DND-41 (cell line): ENCODE data around the gene KLK2.
A peak's percentile ranks its signal among the peaks of the same experiment; 100 is the strongest.

ENCODE experiments used
- ATAC-seq: fragments of 200-7000 bp; cut with Tn5 transposase; 3 replicates; pipeline ENCODE4 v1.9.1; 2021; ENCODE audit warnings: low read depth; ENCODE audit not compliant: insufficient read depth
- DNase-seq: peaks from one replicate; pipeline ENCODE4 v3.0.0-alpha.2; 2020
- H2AFZ ChIP-seq: 2 replicates; pipeline ENCODE4 v1.6.0; 2012; ENCODE audit warnings: low read depth, low read length
- H3K27ac ChIP-seq: 2 replicates; pipeline ENCODE4 v1.5.1; 2012; ENCODE audit warnings: low read length, inconsistent platforms
- H3K27me3 ChIP-seq: fragments of 200-600 bp; sonication (generic); 2 replicates; pipeline ENCODE4 v1.6.0; 2012; ENCODE audit warnings: low read length, mild to moderate bottlenecking, inconsistent platforms; ENCODE audit not compliant: insufficient read depth, poor library complexity
- H3K36me3 ChIP-seq: 2 replicates; pipeline ENCODE4 v1.5.1; 2012; ENCODE audit warnings: low read length, inconsistent platforms; ENCODE audit not compliant: insufficient read depth
- H3K4me1 ChIP-seq: 2 replicates; pipeline ENCODE4 v1.5.1; 2012; ENCODE audit warnings: mild to moderate bottlenecking, low read length; ENCODE audit not compliant: insufficient read depth
- H3K4me2 ChIP-seq: 2 replicates; pipeline ENCODE4 v1.6.0; 2012; ENCODE audit warnings: mild to moderate bottlenecking, moderate library complexity, low read length, inconsistent platforms; ENCODE audit not compliant: insufficient read depth
- H3K4me3 ChIP-seq, 2 experiments: fragments of 200-600 bp in 1 of 2; shearing (Covaris generic) in 1 of 2; 2 replicates each; pipeline ENCODE4 v1.5.1; 2012 to 2016; ENCODE audit warnings: inconsistent platforms in 2 of 2, low read length in 2 of 2, mild to moderate bottlenecking in 2 of 2, low read depth in 1 of 2, moderate library complexity in 1 of 2
- H3K79me2 ChIP-seq: 2 replicates; pipeline ENCODE4 v1.6.0; 2012; ENCODE audit warnings: low read length, inconsistent platforms; ENCODE audit not compliant: insufficient read depth
- H3K9ac ChIP-seq: 2 replicates; pipeline ENCODE4 v1.6.0; 2012; ENCODE audit warnings: low read depth, mild to moderate bottlenecking, inconsistent platforms, low read length, moderate library complexity
- H3K9me3 ChIP-seq: 2 replicates; pipeline ENCODE4 v1.5.1; 2012; ENCODE audit warnings: low read length, moderate library complexity, mild to moderate bottlenecking, inconsistent platforms; ENCODE audit not compliant: insufficient read depth, severe bottlenecking
- H4K20me1 ChIP-seq: 2 replicates; pipeline ENCODE4 v1.6.0; 2012; ENCODE audit warnings: low read length; ENCODE audit not compliant: insufficient read depth
- CTCF ChIP-seq: IDR thresholded peaks from 2 replicates; pipeline ENCODE4 v1.5.1; 2012; ENCODE audit warnings: borderline replicate concordance, low read length, moderate library complexity, mild to moderate bottlenecking; ENCODE audit not compliant: poor library complexity, severe bottlenecking; ENCODE audit errors: extremely low read depth
- EZH2 ChIP-seq: IDR thresholded peaks from 3 replicates; pipeline ENCODE4 v1.6.1; 2012; ENCODE audit warnings: borderline replicate concordance, low read depth, mild to moderate bottlenecking, moderate library complexity, low read length, inconsistent platforms; ENCODE audit not compliant: severe bottlenecking

KLK2 gene

GRCh38 chr19:50890422-50891252, 17.4 kb downstream of the KLK2 start:
- Histone ChIP-seq H2AFZ (no peak overlapping the region), H3K4me3 (no peak overlapping the region), H3K9me3 (peaks cover 8% of the 10 kb centered on the region), H3K4me2 (no peak overlapping the region), H3K79me2 (no peaks in the 10 kb centered on the region), H3K27me3 (peaks cover 5% of the 10 kb centered on the region), H3K27ac (no peak overlapping the region), H3K9ac (no peak overlapping the region), H3K4me1 (no peaks in the 10 kb centered on the region), H3K36me3 (no peaks in the 10 kb centered on the region), H4K20me1 (no peaks in the 10 kb centered on the region)
- ATAC-seq (no peak), DNase-seq (no peak)
- no peak for TF ChIP-seq CTCF
- TF ChIP-seq EZH2, result no peak

GRCh38 chr19:50891253-50891625, 18.0 kb downstream of the KLK2 start:
- Histone ChIP-seq H3K9me3 (peaks cover 8% of the 10 kb centered on the region), H3K36me3 (no peaks in the 10 kb centered on the region), H3K4me2 (no peak overlapping the region), H3K27ac (no peak overlapping the region), H2AFZ (no peak overlapping the region), H4K20me1 (no peaks in the 10 kb centered on the region), H3K4me3 (no peak overlapping the region), H3K9ac (no peak overlapping the region), H3K27me3 (peaks cover 5% of the 10 kb centered on the region), H3K79me2 (no peaks in the 10 kb centered on the region), H3K4me1 (no peaks in the 10 kb centered on the region)
- DNase-seq (no peak), ATAC-seq (no peak)
- TF ChIP-seq CTCF (no peak), EZH2 (no peak)

GRCh38 chr19:50893047-50893736, 20.0 kb downstream of the KLK2 start:
- TF ChIP-seq CTCF (peak; percentile 23), EZH2 (no peak)
- no peak overlapping the region for H2AFZ ChIP-seq
- no peaks in the 10 kb centered on the region for H3K4me1 ChIP-seq
- no peaks in the 10 kb centered on the region for H3K36me3 ChIP-seq
- peaks cover 5% of the 10 kb centered on the region for H3K27me3 ChIP-seq
- H3K9me3 ChIP-seq, result peaks cover 8% of the 10 kb centered on the region
- H3K4me3 ChIP-seq, result no peak overlapping the region
- no peak overlapping the region for H3K27ac ChIP-seq
- no peaks in the 10 kb centered on the region for H3K79me2 ChIP-seq
- DNase-seq, result no peak
- H3K4me2 ChIP-seq, result no peak overlapping the region
- no peak for ATAC-seq
- H3K9ac ChIP-seq, result no peak overlapping the region
- no peaks in the 10 kb centered on the region for H4K20me1 ChIP-seq
